ENCODE data around the gene EFR3B. TPM values are rescaled to one million over a fixed set of nuclear protein-coding genes. Genes with fewer than 3 reads are reported as not detected.
A peak's percentile ranks its signal among the peaks of the same experiment; 100 is the strongest.

EFR3B gene
- polyA plus RNA-seq, 1 experiment = 0.11 TPM

GRCh38 chr2:25043241-25043867 is 1.5 kb downstream of the EFR3B start:
- ChIA-PET CTCF (no interaction called here), POLR2A (no interaction called here)
- H3K36me3 ChIP-seq (ENCODE audit: control insufficient read depth, insufficient read depth, low read length) = no peaks in the 10 kb centered on the region
- peak; percentile 23 for DNase-seq (ENCODE audit: low read depth)
- H3K27me3 ChIP-seq (ENCODE audit: control insufficient read depth, insufficient read depth, low read length) = peaks cover 5% of the 10 kb centered on the region
- no peak for TF ChIP-seq CTCF (IDR thresholded peaks at IDR 0.05; ENCODE audit: insufficient read depth, low read depth, low read length)
- H3K4me3 ChIP-seq (ENCODE audit: low read depth, low read length) = no peak overlapping the region

- TF ChIP-seq CTCF (IDR thresholded peaks at IDR 0.05; ENCODE audit: insufficient read depth, low read depth, low read length) = no peak
- Histone ChIP-seq H3K27me3 (ENCODE audit: control insufficient read depth, insufficient read depth, low read length) (peaks cover 5% of the 10 kb centered on the region), H3K4me3 (ENCODE audit: low read depth, low read length) (no peak overlapping the region), H3K36me3 (ENCODE audit: control insufficient read depth, insufficient read depth, low read length) (no peaks in the 10 kb centered on the region)
- ChIA-PET CTCF (no interaction called here), POLR2A (no interaction called here)
- DNase-seq (ENCODE audit: low read depth) = no peak
Observed at GRCh38 chr2:25044011-25044410, 2.1 kb downstream of the EFR3B start.

- ChIA-PET POLR2A (no interaction called here), CTCF (no interaction called here)
- peaks cover 5% of the 10 kb centered on the region for H3K27me3 ChIP-seq (ENCODE audit: control insufficient read depth, insufficient read depth, low read length)
- H3K36me3 ChIP-seq (ENCODE audit: control insufficient read depth, insufficient read depth, low read length) = no peaks in the 10 kb centered on the region
- no peak for DNase-seq (ENCODE audit: low read depth)
- no peak overlapping the region for H3K4me3 ChIP-seq (ENCODE audit: low read depth, low read length)
- TF ChIP-seq CTCF (IDR thresholded peaks at IDR 0.05; ENCODE audit: insufficient read depth, low read depth, low read length) = no peak
Observed at GRCh38 chr2:25044990-25045389, 3.1 kb downstream of the EFR3B start.

- Histone ChIP-seq H3K36me3 (ENCODE audit: control insufficient read depth, insufficient read depth, low read length) (no peaks in the 10 kb centered on the region), H3K27me3 (ENCODE audit: control insufficient read depth, insufficient read depth, low read length) (no peaks in the 10 kb centered on the region), H3K4me3 (ENCODE audit: low read depth, low read length) (no peak overlapping the region)
- ChIA-PET CTCF (interaction anchor here (1.0 kb wide), 1 partner anchor 32 kb away, joined by 3 read pairs; no protein-coding TSS in a partner anchor), POLR2A (no interaction called here)
- TF ChIP-seq CTCF (IDR thresholded peaks at IDR 0.05; ENCODE audit: insufficient read depth, low read depth, low read length) = no peak
- DNase-seq (ENCODE audit: low read depth) = no peak
Observed at GRCh38 chr2:25049422-25049821, 7.5 kb downstream of the EFR3B start.

GRCh38 chr2:25050128-25050527 is 8.3 kb downstream of the EFR3B start:
- no peak for TF ChIP-seq CTCF (IDR thresholded peaks at IDR 0.05; ENCODE audit: insufficient read depth, low read depth, low read length)
- POLR2A ChIA-PET = no interaction called here
- Histone ChIP-seq H3K4me3 (ENCODE audit: low read depth, low read length) (no peak overlapping the region), H3K27me3 (ENCODE audit: control insufficient read depth, insufficient read depth, low read length) (no peaks in the 10 kb centered on the region), H3K36me3 (ENCODE audit: control insufficient read depth, insufficient read depth, low read length) (no peaks in the 10 kb centered on the region)
- CTCF ChIA-PET = interaction anchor here (0.6 to 1.0 kb wide), 2 partner anchors 31 to 486 kb away, joined by 3 to 4 read pairs; no protein-coding TSS in a partner anchor
- DNase-seq (ENCODE audit: low read depth) = no peak

Data from BJ (cell line).